RWPE1 (cell line): ENCODE measurements around the gene SPRY1.

Experiments
- CTCF ChIA-PET: fragments of 350-600 bp; sonication (Branson Sonifier 250); formaldehyde crosslinking; extraction: SDS; loops from one replicate; lab custom pipeline; 2021; lab: Yijun Ruan, JAX
- POLR2A ChIA-PET: fragments of 400-600 bp; formaldehyde crosslinking; extraction: SDS; loops from one replicate; lab custom pipeline; 2020; ENCODE audit warnings: antibody characterized with exemption; ENCODE audit not compliant: low non-redundant PET; lab: Yijun Ruan, JAX
- DNase-seq: peaks from one replicate; pipeline ENCODE4 v3.0.0; 2012; ENCODE audit warnings: low spot score
- H3K27ac ChIP-seq: fragments of 450-650 bp; 2 replicates; pipeline ENCODE4 v1.5.1; 2017
- TF ChIP-seq, protein P1 (sequence below): fragments of 450-650 bp; conservative IDR thresholded peaks from 2 replicates; pipeline ENCODE4 v1.5.1; 2017; ENCODE audit warnings: low read depth, mild to moderate bottlenecking

SPRY1 gene

DNA sequence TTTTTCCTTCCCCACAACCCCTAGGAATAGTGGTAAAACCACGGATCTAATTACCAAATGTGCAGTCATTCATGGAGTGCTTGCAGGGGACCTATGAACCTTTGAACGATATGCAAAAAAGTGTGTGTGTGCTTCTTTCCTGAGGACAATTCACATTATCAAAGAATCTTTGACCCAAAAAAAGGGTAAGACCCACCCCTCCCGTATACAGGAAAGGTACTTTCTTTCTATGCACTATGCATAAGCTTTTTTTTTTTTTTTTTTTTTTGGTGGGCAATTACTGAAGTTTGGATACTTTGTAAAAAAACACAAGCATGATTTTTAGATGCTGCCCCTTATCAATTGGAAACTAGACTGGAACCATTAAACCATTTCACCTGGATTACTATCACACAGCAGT, 31.4 kb downstream of the SPRY1 start:
- DNase-seq, result no peak
- TF ChIP-seq, protein P1, sequence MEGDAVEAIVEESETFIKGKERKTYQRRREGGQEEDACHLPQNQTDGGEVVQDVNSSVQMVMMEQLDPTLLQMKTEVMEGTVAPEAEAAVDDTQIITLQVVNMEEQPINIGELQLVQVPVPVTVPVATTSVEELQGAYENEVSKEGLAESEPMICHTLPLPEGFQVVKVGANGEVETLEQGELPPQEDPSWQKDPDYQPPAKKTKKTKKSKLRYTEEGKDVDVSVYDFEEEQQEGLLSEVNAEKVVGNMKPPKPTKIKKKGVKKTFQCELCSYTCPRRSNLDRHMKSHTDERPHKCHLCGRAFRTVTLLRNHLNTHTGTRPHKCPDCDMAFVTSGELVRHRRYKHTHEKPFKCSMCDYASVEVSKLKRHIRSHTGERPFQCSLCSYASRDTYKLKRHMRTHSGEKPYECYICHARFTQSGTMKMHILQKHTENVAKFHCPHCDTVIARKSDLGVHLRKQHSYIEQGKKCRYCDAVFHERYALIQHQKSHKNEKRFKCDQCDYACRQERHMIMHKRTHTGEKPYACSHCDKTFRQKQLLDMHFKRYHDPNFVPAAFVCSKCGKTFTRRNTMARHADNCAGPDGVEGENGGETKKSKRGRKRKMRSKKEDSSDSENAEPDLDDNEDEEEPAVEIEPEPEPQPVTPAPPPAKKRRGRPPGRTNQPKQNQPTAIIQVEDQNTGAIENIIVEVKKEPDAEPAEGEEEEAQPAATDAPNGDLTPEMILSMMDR, result no peak
- ChIA-PET POLR2A (no interaction called here), CTCF (interaction anchor here (0.6 kb wide), 1 partner anchor 10 kb away, joined by 5 read pairs; no protein-coding TSS in a partner anchor)
- H3K27ac ChIP-seq, result no peak overlapping the region

DNA sequence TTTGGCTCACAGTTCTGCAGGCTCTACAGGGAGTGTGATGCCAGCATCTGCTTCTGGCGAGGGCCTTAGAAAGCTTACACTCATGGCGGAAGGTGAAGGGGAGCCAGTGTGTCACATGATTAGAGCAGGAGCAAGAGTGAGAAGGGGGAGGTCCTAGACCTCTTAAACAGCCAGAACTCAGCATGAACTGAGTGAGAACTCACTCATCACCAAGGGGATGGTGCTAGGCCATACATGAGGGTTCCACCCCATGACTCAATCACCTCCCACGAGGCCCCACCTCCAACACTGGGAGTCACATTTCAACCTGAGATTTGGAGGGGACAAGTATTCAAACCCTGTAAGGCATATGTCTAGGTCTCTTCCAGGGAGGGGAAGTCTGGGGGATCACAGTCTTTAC, 33.4 kb downstream of the SPRY1 start:
- H3K27ac ChIP-seq, result no peak overlapping the region
- TF ChIP-seq, protein P1, result no peak
- ChIA-PET CTCF (no interaction called here), POLR2A (no interaction called here)
- no peak for DNase-seq

DNA sequence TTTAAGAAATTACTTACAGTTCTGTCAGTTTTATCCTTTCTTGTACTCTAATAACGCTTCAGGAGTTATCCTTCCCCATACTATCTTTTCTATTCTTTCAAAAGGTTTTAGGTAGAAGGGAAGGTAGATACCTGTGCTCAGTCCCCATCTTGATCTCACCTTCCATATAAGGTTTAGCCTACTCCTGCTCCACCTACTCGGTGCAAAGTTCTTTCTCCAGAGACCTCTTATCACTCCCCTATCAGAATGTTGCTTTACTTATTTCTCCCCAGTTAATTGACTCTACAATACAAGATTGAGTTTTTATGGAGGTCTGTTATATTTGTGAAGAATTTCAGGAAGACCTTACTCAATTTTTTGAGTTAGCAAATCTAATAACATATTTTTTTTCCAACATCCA, 33.9 kb downstream of the SPRY1 start:
- POLR2A ChIA-PET, result no interaction called here
- no peak for DNase-seq
- CTCF ChIA-PET, result interaction anchor here (0.6 kb wide), 2 partner anchors 134 to 676 kb away, joined by 3 to 4 read pairs; no protein-coding TSS in a partner anchor
- TF ChIP-seq, protein P1, result no peak
- no peak overlapping the region for H3K27ac ChIP-seq

DNA sequence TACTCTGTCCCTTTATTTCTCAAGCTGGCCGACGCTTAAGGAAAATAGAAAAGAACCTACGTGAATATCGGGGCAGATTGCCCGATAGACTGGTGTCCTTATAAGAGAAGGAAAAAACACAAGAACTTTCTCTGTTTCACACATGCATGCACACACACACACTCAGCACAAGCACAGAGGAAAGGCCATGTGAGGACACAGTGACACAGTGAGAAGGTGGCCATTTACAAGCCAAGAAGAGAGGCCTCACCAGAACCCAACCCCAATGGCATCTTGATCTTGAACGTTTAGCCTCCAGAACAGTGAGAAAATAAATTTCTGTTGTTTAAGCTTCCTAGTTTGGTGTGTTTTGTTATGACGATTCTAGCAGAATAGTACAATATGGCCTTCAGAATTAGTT, 37.0 kb downstream of the SPRY1 start:
- TF ChIP-seq, protein P1, result no peak
- POLR2A ChIA-PET, result no interaction called here
- no peak overlapping the region for H3K27ac ChIP-seq
- DNase-seq, result no peak
- CTCF ChIA-PET, result no interaction called here

DNA sequence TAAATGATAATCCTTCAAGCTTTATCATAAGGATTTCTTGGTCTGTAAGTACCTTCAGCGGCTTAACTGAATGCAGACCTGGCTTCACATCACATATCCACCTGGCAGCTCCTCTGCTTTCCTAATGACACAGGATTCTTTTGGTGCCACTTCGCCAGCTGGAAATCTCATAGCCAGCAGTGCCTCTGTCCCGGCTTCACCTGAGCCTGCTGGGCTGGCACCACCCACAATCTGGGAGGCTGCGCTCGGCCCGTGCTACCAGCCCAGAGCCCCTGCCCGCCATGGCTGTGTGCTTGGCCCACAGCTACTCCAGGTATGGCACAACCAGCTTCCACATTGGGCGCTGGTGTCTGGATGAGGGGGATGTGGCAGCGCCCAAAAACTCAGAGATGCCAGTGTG, 37.4 kb downstream of the SPRY1 start:
- POLR2A ChIA-PET, result no interaction called here
- CTCF ChIA-PET, result no interaction called here

DNA sequence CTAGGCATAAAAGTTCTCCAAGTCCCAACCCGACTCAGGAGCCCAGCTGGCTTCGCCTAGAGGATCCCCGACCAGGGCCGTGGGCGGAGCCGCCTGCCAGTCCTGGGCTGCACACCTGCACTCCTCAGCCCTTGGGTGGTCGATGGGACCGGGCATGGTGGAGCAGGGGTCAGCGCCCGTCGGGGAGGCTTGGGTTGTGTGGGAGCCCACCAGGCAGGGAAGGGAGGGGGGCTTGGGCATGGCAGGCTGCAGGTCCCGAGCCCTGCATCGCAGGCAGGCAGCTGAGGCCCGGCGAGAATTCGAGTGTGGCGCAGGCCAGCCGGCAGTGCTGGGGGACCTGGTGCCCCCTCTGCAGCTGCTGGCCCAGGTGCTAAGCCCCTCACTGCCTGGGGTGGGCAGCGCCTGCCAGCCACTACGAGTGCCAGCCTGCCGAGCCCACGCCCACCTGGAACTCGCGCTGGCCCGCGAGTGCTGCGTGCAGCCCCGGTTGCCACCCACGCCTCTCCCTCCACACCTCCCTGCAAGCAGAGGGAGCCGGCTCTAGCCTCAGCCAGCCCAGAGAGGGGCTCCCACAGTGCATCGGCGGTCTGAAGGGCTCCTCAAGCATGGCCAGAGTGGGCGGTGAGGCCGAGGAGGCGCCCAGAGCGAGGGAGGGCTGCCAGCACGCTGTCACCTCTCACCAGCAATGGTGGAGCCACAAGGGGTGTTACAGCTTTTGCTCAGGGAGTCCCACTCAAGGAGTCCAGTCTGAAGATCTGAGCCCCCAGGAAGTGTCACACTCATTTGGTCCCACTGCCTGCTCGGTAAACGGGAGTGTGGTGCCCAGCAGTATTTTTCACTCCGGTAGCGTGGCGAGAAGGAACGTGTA, 38.9 kb downstream of the SPRY1 start:
- H3K27ac ChIP-seq, result no peak overlapping the region
- ChIA-PET CTCF (no interaction called here), POLR2A (no interaction called here)
- TF ChIP-seq, protein P1, result no peak
- no peak for DNase-seq

More for the DNA sequence above, 37.4 kb downstream of the SPRY1 start:
- no peak for DNase-seq
- no peak overlapping the region for H3K27ac ChIP-seq
- TF ChIP-seq, protein P1, result no peak
